CD4-positive, alpha-beta T cell treated with Interleukin-12 subunit alpha and Interleukin-12 subunit beta, for 1 hour (primary cell): ENCODE data around the gene ZNF236.
A peak's percentile ranks its signal among the peaks of the same experiment; 100 is the strongest.

Source experiments
- DNase-seq: peaks from one replicate; pipeline ENCODE4 v3.0.0-alpha.2; 2020

Gene ZNF236

GRCh38 chr18:76992226-76993084 is 170.1 kb downstream of the ZNF236 start:
- DNase-seq, result no peak

GRCh38 chr18:76993085-76993382 is 170.7 kb downstream of the ZNF236 start:
- no peak for DNase-seq

GRCh38 chr18:76993573-76993972 is 171.2 kb downstream of the ZNF236 start:
- DNase-seq, result no peak

GRCh38 chr18:76994086-76994654 is 171.8 kb downstream of the ZNF236 start:
- DNase-seq, result no peak

- no peak for DNase-seq
Observed at GRCh38 chr18:76995896-76996295, 173.5 kb downstream of the ZNF236 start.

GRCh38 chr18:76996429-76996828 is 174.1 kb downstream of the ZNF236 start:
- no peak for DNase-seq

- DNase-seq, result no peak
Observed at GRCh38 chr18:76997951-76998808, 175.8 kb downstream of the ZNF236 start.

GRCh38 chr18:76999077-76999476 is 176.7 kb downstream of the ZNF236 start:
- no peak for DNase-seq

GRCh38 chr18:77000527-77000926 is 178.2 kb downstream of the ZNF236 start:
- peak; percentile 55 for DNase-seq

- DNase-seq, result no peak
Observed at GRCh38 chr18:77001041-77001440, 178.7 kb downstream of the ZNF236 start.

GRCh38 chr18:77001979-77002378 is 179.6 kb downstream of the ZNF236 start:
- DNase-seq, result no peak

- DNase-seq, result no peak
Observed at GRCh38 chr18:77002496-77002895, 180.1 kb downstream of the ZNF236 start.

- DNase-seq, result no peak
Observed at GRCh38 chr18:77003316-77003715, 181.0 kb downstream of the ZNF236 start.

- no peak for DNase-seq
Observed at GRCh38 chr18:77004555-77005380, 182.4 kb downstream of the ZNF236 start.

- DNase-seq, result no peak
Observed at GRCh38 chr18:77005651-77006195, 183.4 kb downstream of the ZNF236 start.

GRCh38 chr18:77006305-77007175 is 184.2 kb downstream of the ZNF236 start:
- DNase-seq, result no peak

- DNase-seq, result no peak
Observed at GRCh38 chr18:77007251-77007650, 184.9 kb downstream of the ZNF236 start.

- DNase-seq, result no peak
Observed at GRCh38 chr18:77008006-77008405, 185.6 kb downstream of the ZNF236 start.

- no peak for DNase-seq
Observed at GRCh38 chr18:77008576-77009315, 186.4 kb downstream of the ZNF236 start.

GRCh38 chr18:77009675-77010074 is 187.3 kb downstream of the ZNF236 start:
- DNase-seq, result no peak

- no peak for DNase-seq
Observed at GRCh38 chr18:77012120-77012519, 189.8 kb downstream of the ZNF236 start.
